KMS-11 (cell line): ENCODE measurements around the gene TTL.
A peak's percentile ranks its signal among the peaks of the same experiment; 100 is the strongest.

Experiments used
- H2AFZ ChIP-seq: fragments of 200-600 bp; sonication (generic); 2 replicates; pipeline ENCODE4 v1.6.1; 2016; ENCODE audit warnings: antibody characterized with exemption, mixed run types, low read depth
- H3K27ac ChIP-seq: fragments of 200-600 bp; sonication (generic); 2 replicates; pipeline ENCODE4 v1.6.1; 2016; ENCODE audit warnings: mild to moderate bottlenecking, mixed run types
- H3K27me3 ChIP-seq: fragments of 200-600 bp; sonication (generic); 2 replicates; pipeline ENCODE4 v1.6.1; 2017; ENCODE audit warnings: mild to moderate bottlenecking, low read depth, mixed run types, moderate library complexity; ENCODE audit not compliant: insufficient read depth
- H3K36me3 ChIP-seq: fragments of 200-600 bp; sonication (generic); 2 replicates; pipeline ENCODE4 v1.6.1; 2017; ENCODE audit warnings: mild to moderate bottlenecking, mixed run types; ENCODE audit not compliant: insufficient read depth
- H3K4me1 ChIP-seq: fragments of 200-600 bp; sonication (generic); 2 replicates; pipeline ENCODE4 v1.6.1; 2016; ENCODE audit warnings: mild to moderate bottlenecking, low read depth, mixed run types; ENCODE audit not compliant: poor library complexity, severe bottlenecking
- H3K4me2 ChIP-seq: fragments of 200-600 bp; sonication (generic); 2 replicates; pipeline ENCODE4 v1.7.0; 2016; ENCODE audit warnings: mild to moderate bottlenecking, mixed run types
- H3K4me3 ChIP-seq: fragments of 200-600 bp; sonication (generic); IDR thresholded peaks from 2 replicates; pipeline ENCODE4 v1.6.1; 2017; ENCODE audit warnings: low read depth, low read length, mixed read lengths; ENCODE audit not compliant: insufficient read depth
- H3K79me2 ChIP-seq: fragments of 200-600 bp; sonication (generic); 2 replicates; pipeline ENCODE4 v1.6.1; 2016; ENCODE audit warnings: low read depth, mixed run types; ENCODE audit not compliant: insufficient read depth
- H3K9ac ChIP-seq: fragments of 200-600 bp; sonication (generic); 2 replicates; pipeline ENCODE4 v1.6.1; 2016; ENCODE audit warnings: mild to moderate bottlenecking, mixed run types
- H4K20me1 ChIP-seq: fragments of 200-600 bp; sonication (generic); 2 replicates; pipeline ENCODE4 v1.6.1; 2016; ENCODE audit warnings: mild to moderate bottlenecking, mixed run types; ENCODE audit not compliant: insufficient read depth
- CTCF ChIP-seq: fragments of 200-600 bp; sonication (generic); conservative IDR thresholded peaks from 2 replicates; pipeline ENCODE4 v1.6.1; 2017; ENCODE audit warnings: low read depth, mild to moderate bottlenecking, antibody characterized with exemption, low read length, moderate library complexity, mixed read lengths

Gene TTL

GRCh38 chr2:112584891-112585250 lies 102.9 kb downstream of the TTL start:
- Histone ChIP-seq H3K4me3 (no peak overlapping the region), H3K27me3 (no peaks in the 10 kb centered on the region), H4K20me1 (no peaks in the 10 kb centered on the region), H3K27ac (no peak overlapping the region), H3K79me2 (no peaks in the 10 kb centered on the region), H3K36me3 (no peaks in the 10 kb centered on the region), H3K4me1 (peaks cover 5% of the 10 kb centered on the region), H3K9ac (no peak overlapping the region), H3K4me2 (peak overlapping the region; percentile 17; the same call in 1 of the 2 replicates), H2AFZ (peak overlapping the region; percentile 41; the same call in 1 of the 2 replicates)
- no peak for TF ChIP-seq CTCF

- TF ChIP-seq CTCF, result no peak
Observed at GRCh38 chr2:112585400-112585799, 103.4 kb downstream of the TTL start.

GRCh38 chr2:112585873-112586464 lies 104.0 kb downstream of the TTL start:
- H4K20me1 ChIP-seq, result no peaks in the 10 kb centered on the region
- H3K79me2 ChIP-seq, result no peaks in the 10 kb centered on the region
- no peak for TF ChIP-seq CTCF
- no peak overlapping the region for H2AFZ ChIP-seq
- H3K27me3 ChIP-seq, result no peaks in the 10 kb centered on the region
- peaks cover 5% of the 10 kb centered on the region for H3K4me1 ChIP-seq
- H3K4me3 ChIP-seq, result no peak overlapping the region
- H3K9ac ChIP-seq, result no peak overlapping the region
- no peak overlapping the region for H3K27ac ChIP-seq
- H3K4me2 ChIP-seq, result no peak overlapping the region
- no peaks in the 10 kb centered on the region for H3K36me3 ChIP-seq

More at GRCh38 chr2:112585400-112585799, 103.4 kb downstream of the TTL start:
- no peak overlapping the region for H3K4me2 ChIP-seq
- H3K4me1 ChIP-seq, result peaks cover 5% of the 10 kb centered on the region
- no peak overlapping the region for H3K9ac ChIP-seq
- H3K27me3 ChIP-seq, result no peaks in the 10 kb centered on the region
- H3K27ac ChIP-seq, result no peak overlapping the region
- no peak overlapping the region for H3K4me3 ChIP-seq
- H4K20me1 ChIP-seq, result no peaks in the 10 kb centered on the region
- H2AFZ ChIP-seq, result no peak overlapping the region
- no peaks in the 10 kb centered on the region for H3K79me2 ChIP-seq
- no peaks in the 10 kb centered on the region for H3K36me3 ChIP-seq

- no peaks in the 10 kb centered on the region for H4K20me1 ChIP-seq
- H2AFZ ChIP-seq, result no peak overlapping the region
- TF ChIP-seq CTCF, result no peak
- H3K27ac ChIP-seq, result no peak overlapping the region
- no peaks in the 10 kb centered on the region for H3K79me2 ChIP-seq
- no peak overlapping the region for H3K4me3 ChIP-seq
- H3K27me3 ChIP-seq, result no peaks in the 10 kb centered on the region
- no peaks in the 10 kb centered on the region for H3K36me3 ChIP-seq
- no peaks in the 10 kb centered on the region for H3K4me1 ChIP-seq
- no peak overlapping the region for H3K4me2 ChIP-seq
- no peak overlapping the region for H3K9ac ChIP-seq
Observed at GRCh38 chr2:112588611-112589045, 106.7 kb downstream of the TTL start.
